HG02970 (cell line): ENCODE results near the gene CEACAM16.
"Not testable (repeated sequence)": the region's sequence is repeated elsewhere in the genome, so short reads cannot be mapped to it uniquely, and the experiment has no call there.

Experiments used
- ATAC-seq: cut with Tn5 transposase; IDR thresholded peaks from one replicate; pipeline ENCODE4 v1.9.1; 2021; ENCODE audit warnings: mild to moderate bottlenecking, moderate library complexity, moderate number of reproducible peaks; ENCODE audit not compliant: unreplicated experiment, low FRiP score

Gene CEACAM16

GRCh38 chr19:44698492-44699201 is at the start of gene CEACAM16:
Gene CEACAM16 (plus strand): TSS chr19:44699151. CDS start chr19:44701457, 2,306 bp downstream.
- no peak for ATAC-seq

- ATAC-seq = no peak
These were observed 49.3 kb upstream of the CEACAM16 start for GRCh38 chr19:44649578-44650145.

- no peak for ATAC-seq
These were observed 45.6 kb upstream of the CEACAM16 start for GRCh38 chr19:44653343-44653742.

- no peak for ATAC-seq
These were observed 44.8 kb upstream of the CEACAM16 start for GRCh38 chr19:44653977-44654774.

GRCh38 chr19:44657211-44657921 is 41.6 kb upstream of the CEACAM16 start:
- no peak for ATAC-seq

- ATAC-seq = no peak
These were observed 40.8 kb upstream of the CEACAM16 start for GRCh38 chr19:44658069-44658733.

- no peak for ATAC-seq
These were observed 38.9 kb upstream of the CEACAM16 start for GRCh38 chr19:44660081-44660480.

- no peak for ATAC-seq
These were observed 37.7 kb upstream of the CEACAM16 start for GRCh38 chr19:44661205-44661604.

GRCh38 chr19:44661904-44662303 is 37.0 kb upstream of the CEACAM16 start:
- ATAC-seq = no peak

- ATAC-seq = no peak
These were observed 36.1 kb upstream of the CEACAM16 start for GRCh38 chr19:44662691-44663385.

GRCh38 chr19:44663996-44664395 is 35.0 kb upstream of the CEACAM16 start:
- no peak for ATAC-seq

GRCh38 chr19:44664976-44665375 is 34.0 kb upstream of the CEACAM16 start:
- no peak for ATAC-seq

GRCh38 chr19:44666852-44667556 is 31.9 kb upstream of the CEACAM16 start:
- no peak for ATAC-seq

- no peak for ATAC-seq
These were observed 29.8 kb upstream of the CEACAM16 start for GRCh38 chr19:44668985-44669764.

- ATAC-seq = not testable (repeated sequence)
These were observed 28.9 kb upstream of the CEACAM16 start for GRCh38 chr19:44670027-44670426.

- no peak for ATAC-seq
These were observed 27.6 kb upstream of the CEACAM16 start, which contains the start of gene CEACAM19 for GRCh38 chr19:44671400-44671799. Gene CEACAM19 (plus strand): TSS chr19:44671482. CDS start chr19:44671932, 450 bp downstream.

- ATAC-seq = no peak
These were observed 26.7 kb upstream of the CEACAM16 start for GRCh38 chr19:44672226-44672625.

GRCh38 chr19:44673510-44673909 is 25.4 kb upstream of the CEACAM16 start:
- no peak for ATAC-seq
